ENCODE data around the gene KRT20.

- TF ChIP-seq CTCF (conservative IDR thresholded peaks at IDR 0.05; ENCODE audit: low read depth, low read length), result no peak
- TF ChIP-seq EZH2 (IDR thresholded peaks at IDR 0.05; ENCODE audit: borderline replicate concordance, low read depth, low read length, poor library complexity, severe bottlenecking), result no peak
These were observed 34.6 kb downstream of the KRT20 start for GRCh38 chr17:40850293-40850972.
